Stomach (tissue), 4 donors: Measurements from ENCODE around the gene XPOT.

Experiments
- POLR2A ChIP-seq, 4 donors: fragments of 450-650 bp; IDR thresholded peaks; one replicate each; pipeline ENCODE4 v1.6.1; 2016; ENCODE audit warnings: antibody characterized with exemption in 4 of 4, control low read depth in 2 of 4, mild to moderate bottlenecking in 1 of 4, moderate library complexity in 1 of 4
- TF ChIP-seq, protein P1 (sequence below), 7 experiments: fragments of 450-650 bp in 4 of 7; fragments of 200-600 bp in 3 of 7; sonication (generic) in 3 of 7; IDR thresholded peaks; one replicate each; pipeline ENCODE4 v1.5.1; 2016 to 2019; ENCODE audit warnings: antibody characterized with exemption in 7 of 7, control low read depth in 2 of 7, mild to moderate bottlenecking in 1 of 7

DNA sequence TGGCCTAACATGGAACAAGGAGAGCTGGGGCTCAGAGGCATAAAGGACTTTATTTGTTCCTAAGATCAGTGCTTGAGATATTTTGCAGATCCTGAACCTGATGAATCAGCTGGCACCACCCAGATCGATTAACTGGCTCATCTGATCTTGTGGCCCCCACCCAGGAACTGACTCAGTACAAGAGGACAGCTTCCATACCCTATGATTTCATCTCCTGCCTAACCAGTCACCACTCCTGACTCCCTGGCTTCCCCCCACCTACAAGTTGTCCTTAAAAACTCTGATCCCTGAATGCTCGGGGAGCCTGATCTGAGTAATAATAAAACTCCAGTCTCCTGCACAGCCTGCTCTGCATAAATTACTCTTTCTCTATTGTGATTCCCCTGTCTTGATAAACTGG, 18.7 kb upstream of the XPOT start:
- TF ChIP-seq POLR2A (IDR thresholded peaks at IDR 0.05), result no peak
- TF ChIP-seq, protein P1, sequence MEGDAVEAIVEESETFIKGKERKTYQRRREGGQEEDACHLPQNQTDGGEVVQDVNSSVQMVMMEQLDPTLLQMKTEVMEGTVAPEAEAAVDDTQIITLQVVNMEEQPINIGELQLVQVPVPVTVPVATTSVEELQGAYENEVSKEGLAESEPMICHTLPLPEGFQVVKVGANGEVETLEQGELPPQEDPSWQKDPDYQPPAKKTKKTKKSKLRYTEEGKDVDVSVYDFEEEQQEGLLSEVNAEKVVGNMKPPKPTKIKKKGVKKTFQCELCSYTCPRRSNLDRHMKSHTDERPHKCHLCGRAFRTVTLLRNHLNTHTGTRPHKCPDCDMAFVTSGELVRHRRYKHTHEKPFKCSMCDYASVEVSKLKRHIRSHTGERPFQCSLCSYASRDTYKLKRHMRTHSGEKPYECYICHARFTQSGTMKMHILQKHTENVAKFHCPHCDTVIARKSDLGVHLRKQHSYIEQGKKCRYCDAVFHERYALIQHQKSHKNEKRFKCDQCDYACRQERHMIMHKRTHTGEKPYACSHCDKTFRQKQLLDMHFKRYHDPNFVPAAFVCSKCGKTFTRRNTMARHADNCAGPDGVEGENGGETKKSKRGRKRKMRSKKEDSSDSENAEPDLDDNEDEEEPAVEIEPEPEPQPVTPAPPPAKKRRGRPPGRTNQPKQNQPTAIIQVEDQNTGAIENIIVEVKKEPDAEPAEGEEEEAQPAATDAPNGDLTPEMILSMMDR (IDR thresholded peaks at IDR 0.05), result no peak
